Stimulated activated CD8-positive, alpha-beta memory T cell treated with anti-CD3 and anti-CD28 coated beads, Interleukin-4, amount 100 ng/mL, for 24 hours (primary cell): Measurements from ENCODE around the gene CAMK1D.

Experiments used
- DNase-seq: peaks from one replicate; pipeline ENCODE4 v3.0.0-alpha.2; 2020; ENCODE audit warnings: low read depth

Gene CAMK1D

DNA sequence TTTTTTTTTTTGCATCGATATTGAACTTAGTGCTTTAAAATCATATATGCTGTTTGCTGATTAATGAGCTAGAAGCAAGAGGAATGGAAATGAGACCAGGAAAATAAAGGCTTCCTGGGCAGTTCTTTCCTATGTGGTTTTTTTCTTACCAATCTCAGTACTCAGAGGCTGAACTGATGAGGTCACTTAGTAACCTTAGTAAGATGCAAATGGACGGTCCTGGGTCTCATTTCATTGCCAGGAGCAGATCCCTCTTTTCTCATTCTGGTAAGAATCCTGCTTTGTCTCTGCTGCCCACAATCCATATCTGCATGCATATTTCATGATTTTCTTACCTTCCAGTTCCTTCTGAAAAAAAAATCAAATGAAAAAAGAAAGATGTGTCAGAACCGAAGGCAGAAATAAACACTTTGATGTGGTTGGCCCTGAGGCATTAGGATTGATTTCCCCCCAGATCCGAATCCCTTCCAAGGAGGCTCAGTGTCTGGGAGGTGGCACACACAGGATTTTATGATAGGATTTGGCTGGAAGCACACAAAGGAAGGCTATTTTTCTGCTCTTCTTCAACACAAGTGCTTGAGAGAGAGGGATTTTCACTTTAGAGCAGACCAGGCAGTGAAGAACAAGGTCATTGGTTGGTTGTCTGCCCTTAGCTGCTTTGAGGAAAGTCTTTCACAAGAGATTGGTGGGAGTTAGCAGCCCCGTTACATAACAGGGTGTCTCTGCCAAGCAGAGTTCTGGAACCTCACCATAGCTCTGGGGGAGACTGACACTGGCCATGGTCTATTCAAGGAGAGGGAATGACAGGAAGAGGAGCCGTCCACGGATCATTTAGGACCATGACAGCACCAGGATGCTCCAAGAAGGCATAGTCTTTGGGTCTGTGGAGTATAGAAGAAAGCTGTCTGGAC lies 150.0 kb downstream of the CAMK1D start:
- no peak for DNase-seq

DNA sequence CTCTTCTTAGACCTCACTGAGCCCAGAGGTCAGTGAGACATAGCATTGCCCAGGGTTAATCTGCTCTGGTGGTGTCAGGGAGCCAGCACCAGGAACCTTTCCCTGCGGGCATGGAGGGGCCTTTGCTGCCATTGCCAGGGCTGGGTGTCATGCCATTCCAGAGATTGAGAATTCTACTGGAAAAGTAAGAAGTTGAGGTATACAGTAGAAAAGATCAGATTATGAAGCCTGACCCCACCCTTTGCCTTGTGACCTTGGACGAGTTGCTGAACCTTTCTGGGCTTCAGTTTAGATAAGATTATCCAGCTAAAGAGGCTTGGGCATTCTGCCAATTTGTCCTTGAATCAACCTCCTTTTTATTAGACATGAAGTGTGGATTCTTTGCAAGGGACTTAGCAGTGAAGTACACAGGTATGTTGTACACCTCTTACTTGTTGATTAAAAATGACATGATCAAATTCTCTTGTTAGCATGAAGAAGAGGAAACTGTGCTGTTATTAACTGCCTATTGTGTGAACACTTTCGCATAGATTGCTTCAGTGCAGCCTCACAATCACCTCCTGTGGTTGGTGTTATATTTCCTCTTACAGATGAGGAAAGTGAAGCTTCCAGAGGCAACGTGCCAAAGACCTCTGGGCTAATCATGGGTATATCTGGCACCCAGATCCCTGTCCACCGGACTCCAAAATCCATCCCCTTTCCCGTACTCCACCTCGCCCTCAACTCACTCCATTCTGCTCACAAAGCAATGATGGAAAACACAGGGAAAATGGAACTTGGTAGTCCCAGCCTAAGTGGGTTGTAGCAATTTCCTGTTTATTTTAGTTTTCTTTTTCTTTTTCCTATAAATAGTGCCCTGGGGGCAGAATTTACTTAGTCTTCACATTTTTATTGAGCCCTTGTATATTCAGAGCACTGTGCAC lies 151.3 kb downstream of the CAMK1D start:
- DNase-seq = no peak

DNA sequence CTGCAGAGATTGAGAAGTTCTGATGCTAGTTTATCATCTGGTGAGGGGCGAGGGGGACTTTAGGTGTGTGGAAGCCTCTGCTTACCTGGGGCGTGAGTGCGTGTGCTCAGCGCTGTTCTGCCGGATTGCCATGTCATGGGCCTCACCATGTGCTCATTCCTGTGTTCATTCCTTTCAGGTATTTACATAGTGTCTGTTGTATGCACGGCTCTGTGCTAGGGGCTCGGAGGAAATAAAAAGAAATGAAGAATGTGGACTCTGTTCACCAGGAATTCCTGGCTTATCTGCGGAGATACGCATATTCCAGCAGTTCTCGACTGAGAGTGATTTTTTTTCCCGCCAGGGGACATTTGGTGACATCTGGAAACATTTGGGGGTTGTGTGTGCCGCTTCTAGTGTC lies 152.0 kb downstream of the CAMK1D start:
- DNase-seq = no peak

DNA sequence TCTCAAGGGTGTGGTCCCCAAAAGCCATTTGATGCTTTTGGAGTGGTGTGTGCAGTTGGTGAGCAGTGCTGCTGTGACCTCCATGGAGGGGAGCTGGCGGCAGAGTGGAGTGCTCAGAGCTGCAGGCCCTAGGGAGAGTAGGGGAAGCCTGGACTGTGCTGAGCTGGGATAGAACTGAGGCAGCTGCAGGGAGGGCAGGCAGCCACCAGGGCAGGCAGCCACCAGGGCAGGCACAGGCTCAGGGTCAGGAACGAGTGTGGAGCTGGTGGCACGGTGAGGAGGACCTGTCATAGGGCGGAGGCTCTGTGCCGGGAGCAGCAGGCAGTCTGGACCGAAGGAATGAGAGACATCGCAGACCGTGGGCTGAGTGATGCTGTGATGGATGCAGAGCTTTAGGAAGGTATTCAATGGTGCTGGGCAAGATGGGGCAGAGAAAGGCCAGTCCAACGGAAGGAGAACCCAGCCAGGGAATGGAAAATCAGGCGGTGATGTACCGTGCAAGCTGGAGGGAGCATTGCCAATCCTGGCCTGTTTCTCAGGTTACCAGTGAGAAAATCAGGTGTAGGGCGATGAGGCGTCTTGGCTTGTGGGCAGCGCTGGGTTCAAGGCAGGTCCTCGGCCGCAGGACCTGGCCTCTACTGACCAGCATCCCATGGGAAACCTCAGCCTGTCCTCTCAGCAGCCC lies 152.6 kb downstream of the CAMK1D start:
- no peak for DNase-seq

DNA sequence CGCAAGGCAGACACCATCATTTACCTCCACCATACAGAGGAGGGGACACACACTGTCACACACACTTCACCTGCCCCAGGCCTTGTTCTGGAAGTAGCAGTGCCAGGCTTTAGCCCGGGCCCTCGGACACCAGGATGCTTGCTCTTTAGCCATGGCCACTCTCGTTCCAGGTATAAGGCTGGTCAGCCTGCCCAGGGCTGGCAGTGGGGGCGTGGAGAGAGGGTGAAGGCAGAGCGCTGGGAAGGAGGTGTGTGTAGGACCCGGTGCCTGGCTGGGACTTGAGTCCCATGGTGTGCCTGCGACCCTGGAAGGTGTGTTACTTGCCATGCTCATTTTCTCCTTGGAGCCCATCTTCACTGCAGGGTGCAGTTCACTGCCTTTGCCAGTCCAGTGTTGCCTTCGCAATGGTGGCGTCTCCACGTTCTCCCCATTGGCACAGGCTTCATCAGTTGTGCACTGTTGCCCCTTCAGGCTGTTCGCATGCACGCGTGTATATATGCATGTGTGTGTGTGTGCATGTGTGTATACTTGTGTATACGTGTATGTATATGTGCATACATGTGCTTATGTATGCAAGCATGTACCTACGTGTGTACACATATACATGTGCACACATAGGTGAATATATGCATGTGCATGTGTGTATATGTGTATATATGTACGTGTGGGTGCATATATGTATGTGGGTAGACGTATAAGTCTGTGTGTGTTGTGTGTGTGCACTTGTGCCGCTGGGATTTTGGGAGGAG lies 153.4 kb downstream of the CAMK1D start:
- DNase-seq = no peak

DNA sequence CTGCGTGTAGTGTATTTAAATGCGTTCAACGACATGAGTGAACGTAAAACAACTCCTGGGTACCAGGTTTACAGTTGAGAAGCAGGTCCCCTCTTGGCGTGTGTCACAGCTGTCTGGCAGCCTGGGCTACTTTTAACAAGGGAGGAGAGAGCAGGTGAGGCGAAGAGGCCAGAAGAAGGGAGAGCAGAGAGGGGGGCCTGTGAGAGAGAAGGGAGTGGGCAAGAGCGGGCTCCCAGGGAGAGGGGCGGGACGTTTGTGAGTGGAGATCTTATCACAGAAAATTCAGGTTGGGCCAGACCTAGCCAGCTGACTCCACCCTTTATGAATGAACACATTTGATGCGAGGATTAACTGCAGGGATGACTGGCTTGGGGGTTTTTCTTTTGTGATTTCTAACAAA lies 154.0 kb downstream of the CAMK1D start:
- no peak for DNase-seq

DNA sequence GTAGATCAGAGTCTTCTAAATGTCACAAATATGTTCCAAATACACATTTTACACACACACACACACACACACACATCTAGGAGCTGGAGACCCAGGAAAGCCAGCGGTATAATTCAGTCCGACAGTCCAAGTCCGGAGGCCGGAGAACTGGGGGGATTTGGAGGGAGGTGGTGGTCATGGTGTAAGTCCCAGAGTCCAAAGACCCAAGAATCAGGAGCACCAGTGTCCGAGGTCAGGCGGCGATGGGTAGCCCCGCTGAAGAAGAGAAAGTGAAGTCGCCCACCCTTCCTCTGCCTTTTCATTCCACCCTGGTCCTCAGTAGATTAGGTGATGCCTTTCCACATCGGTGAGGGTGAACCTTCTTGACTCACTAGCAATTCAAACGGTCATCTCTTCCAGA lies 154.8 kb downstream of the CAMK1D start:
- DNase-seq = no peak

DNA sequence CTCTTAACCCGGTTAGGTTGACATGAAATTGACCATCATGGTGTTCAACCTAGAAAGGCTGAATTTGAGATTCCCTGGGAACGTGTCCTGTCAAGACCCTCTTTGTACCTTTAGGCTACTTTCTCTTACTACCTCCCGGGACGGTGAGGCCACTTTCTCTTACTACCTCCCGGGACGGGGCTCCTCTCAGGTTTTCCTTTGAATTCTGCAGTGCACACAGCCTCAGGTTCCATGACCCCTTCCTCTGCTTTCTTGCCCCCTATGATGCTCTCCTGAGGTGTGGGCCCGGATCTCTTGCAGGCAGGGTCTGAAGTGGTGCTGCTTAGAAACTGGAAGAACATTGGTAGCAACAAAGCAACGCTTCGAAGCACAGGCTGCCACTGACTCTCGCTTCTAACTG lies 155.3 kb downstream of the CAMK1D start:
- DNase-seq = no peak

DNA sequence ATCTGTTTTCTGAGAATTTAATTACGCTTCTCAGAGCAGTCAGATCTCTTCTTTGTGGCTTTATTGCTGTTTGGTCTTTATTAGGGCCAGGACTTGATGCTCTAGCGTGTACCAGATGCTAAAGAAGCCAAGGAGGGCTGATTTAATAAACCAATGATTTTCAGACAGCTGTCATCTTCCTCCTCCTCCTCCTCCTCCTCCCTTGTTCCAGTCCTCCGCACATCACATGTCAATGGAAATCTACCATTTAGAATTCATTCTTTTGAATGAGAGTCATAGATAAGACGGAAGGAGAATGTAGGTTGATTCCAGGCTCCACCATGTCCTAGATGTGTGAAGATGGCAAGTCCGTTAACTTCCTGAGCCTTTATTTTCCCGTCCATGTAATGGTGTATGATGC lies 156.3 kb downstream of the CAMK1D start:
- no peak for DNase-seq

DNA sequence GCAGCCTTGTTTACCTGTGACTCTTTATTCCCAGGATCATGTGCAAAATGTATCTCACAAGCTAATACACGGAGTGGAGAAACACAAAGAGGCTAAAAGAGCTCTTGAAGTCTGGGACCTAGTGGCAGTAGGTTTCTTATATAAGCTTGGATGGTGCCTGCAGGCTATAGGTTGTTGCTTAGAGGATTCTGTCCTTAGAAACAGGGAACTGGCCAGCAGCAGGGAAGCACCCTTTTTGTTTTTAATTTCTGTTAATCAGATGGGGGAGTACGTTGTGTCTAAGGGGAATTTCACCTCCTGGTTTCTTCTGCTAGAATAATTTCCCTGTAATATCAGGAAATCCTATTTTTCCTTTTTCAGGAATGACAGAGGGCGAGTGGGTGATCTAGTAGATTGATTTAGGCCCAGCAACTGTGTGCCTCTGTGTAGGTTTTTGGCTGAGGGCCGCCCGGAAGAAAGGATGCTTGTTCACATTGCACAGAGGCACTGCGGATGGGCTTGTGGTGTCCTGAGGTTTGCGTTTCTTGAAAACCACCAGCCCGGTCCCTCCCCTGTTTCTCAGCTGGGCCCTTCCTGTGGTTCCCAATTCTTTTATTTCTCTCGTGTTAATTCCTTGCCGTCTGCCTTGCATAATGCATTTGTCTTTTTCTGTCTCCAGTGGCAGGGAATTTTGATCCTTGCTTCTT lies 158.0 kb downstream of the CAMK1D start:
- DNase-seq = no peak

DNA sequence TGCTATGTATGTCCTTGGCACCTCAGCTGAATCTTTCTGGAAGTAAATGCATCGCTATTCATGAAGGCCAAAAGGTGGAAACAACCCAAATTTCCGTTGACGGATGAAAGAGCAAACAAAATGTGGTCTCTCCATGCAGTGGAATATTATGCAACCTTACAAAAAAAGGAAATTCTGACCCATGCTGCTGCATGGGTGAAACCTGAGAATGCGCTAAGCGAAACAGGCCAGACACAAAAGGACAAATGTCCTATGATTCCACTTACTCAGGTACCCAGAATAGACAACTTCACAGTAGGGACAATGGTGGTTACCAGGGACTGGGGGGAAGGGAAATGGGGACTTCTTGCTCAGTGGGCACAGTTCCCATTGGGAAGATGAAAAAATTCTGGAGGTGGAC lies 158.8 kb downstream of the CAMK1D start:
- no peak for DNase-seq

DNA sequence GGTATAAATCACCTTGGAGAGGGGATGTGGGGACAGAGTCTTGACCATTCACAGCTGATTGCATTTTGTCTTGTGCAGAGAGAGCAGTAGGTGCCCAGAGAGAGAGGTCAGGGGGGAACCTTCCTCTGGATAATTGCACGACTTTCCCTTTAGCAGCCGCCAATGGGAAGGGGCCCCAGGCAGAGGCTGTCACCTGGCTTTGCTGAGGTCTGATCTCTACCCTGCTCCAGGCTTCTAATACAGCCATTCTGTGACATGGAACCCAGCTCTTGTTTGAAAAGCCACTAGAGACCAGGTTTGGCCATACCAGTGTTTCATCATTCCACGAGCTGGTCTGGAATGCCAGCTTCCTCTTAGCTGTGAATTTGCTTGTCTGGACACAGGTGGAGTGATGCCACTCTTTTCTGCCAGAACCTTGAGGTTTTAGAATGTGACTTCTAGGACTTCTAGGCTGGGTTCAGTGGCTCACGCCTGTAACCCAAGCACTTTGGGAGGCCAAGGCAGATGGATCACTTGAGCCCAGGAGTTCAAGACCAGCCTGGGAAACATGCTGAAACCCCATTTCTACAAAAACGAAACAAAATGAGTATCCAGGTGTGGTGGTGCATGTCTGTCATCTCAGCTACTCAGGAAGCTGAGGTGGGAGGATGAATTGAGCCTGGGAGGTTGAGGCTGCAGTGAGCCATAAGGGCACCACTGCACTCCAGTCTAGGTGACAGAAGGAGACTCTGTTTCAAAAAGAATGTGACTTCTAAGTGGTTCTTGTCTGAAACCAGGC lies 159.9 kb downstream of the CAMK1D start:
- DNase-seq = no peak

DNA sequence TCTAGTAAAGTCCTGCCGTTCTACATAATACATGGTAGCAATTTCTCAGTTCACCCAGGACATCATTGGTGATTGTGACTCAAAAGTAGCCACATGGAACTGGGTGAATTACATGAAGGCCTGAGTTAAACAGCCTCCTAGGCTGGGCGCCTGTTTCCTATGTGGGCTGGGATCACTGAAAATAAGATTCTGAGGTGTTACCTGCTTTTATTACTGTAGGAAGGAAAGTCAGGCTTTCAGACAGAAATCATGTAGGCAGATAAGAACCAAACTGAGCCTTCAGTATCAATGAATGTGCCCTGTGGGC lies 160.4 kb downstream of the CAMK1D start:
- DNase-seq = no peak

DNA sequence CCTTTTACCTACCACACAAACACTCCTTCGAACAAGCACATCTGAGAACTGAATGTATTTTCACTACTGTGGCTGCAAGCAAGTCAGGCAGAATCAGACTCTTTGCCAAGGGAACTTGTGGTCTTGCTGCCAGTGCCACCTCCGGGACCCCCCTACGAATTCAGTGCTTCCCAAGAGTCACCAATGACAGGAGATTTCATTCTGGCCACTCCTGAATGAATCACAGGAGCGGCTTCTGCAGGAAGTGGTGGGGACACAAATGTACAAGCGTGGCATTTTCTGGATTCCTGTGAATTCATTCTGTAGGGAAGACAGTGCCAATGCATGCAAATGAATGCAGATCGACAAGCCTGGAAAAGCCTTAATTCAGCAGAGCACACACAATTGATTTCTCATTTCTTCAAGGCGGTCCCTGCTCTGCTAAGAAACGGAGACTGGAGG lies 161.2 kb downstream of the CAMK1D start:
- DNase-seq = no peak

DNA sequence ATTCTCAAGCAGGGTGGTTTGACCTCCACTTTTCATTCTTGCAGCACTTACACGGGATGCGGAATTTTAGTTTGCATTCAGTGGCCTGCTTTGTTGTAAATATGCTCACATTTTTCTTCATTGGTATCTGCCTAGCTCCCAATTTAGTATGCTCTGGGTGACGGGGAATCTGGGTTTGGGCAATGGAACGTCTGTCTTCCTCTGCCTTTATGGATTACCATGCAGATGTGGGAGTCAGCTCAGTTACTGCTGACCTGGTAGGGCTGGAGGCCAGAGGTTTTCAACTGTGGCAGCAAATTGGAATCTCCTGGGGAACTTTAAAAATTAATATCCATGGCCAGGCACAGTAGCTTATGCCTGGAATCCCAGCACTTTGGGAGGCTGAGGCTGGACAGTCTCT lies 161.6 kb downstream of the CAMK1D start:
- no peak for DNase-seq

DNA sequence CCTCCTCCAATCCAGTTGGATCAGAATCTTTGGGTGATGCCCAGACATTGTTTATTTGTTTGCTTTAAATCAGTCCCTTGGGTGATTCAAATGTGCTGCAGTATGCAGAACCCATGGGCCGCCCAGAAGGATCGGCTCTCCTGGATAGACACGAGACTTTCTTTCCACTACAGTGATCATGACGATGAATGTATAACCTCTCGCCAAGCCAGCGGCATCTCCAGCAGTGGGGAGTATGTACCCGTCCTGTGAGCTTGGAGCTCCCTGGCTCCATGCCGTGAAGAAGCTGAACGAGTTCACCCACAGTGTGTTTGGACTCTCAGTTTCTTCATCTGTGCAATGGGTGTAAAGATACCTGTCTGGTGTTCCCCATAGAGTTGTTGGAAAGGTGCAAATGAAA lies 162.3 kb downstream of the CAMK1D start:
- no peak for DNase-seq

DNA sequence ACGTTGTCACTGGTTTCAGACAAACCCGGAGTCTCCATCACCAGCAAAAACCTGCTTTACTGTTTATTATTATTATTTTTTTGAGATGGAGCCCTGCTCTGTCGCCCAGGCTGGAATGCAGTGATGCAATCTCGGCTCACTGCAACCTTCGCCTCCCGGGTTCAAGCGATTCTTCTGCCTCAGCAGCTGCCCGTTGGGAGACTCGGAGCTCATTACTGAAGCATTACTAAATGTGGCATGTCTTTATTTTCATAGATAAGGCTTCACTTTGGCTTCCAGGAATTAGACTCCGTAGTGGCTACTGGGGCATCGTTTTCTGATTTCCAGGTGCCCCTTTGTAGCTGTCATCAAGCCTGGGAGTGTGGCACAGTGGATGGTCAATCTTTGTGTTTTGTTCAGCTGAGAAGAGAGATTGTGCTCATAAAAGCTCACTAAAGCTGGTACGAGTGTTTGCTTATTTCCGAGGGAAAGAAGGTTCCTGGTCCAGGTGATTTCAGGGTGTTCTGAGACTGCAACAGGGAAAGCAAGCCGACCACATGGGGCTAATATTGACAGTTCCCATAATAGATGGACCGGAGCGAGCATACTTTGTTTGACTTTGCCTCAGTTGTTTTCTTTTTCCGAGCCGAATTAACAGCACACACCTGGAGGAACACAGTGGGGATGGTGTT lies 163.1 kb downstream of the CAMK1D start:
- no peak for DNase-seq

DNA sequence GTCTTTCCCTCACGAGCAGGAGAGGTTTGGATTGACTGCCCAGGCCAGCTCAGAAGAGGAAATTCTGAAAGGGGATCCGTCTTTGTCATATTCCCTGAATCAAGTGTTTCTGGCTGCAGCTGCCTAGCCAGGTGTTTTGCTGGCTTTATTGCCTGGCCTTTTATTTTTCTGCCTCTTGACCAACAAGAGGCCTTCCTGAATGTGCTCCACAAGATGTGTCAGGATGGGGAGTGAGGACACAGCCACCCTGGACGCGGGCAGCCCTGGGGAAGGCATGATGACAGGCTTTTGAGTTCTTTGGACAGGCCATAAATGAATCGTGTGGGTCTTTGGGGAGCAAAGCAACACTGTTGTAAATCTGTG lies 163.6 kb downstream of the CAMK1D start:
- DNase-seq = no peak

DNA sequence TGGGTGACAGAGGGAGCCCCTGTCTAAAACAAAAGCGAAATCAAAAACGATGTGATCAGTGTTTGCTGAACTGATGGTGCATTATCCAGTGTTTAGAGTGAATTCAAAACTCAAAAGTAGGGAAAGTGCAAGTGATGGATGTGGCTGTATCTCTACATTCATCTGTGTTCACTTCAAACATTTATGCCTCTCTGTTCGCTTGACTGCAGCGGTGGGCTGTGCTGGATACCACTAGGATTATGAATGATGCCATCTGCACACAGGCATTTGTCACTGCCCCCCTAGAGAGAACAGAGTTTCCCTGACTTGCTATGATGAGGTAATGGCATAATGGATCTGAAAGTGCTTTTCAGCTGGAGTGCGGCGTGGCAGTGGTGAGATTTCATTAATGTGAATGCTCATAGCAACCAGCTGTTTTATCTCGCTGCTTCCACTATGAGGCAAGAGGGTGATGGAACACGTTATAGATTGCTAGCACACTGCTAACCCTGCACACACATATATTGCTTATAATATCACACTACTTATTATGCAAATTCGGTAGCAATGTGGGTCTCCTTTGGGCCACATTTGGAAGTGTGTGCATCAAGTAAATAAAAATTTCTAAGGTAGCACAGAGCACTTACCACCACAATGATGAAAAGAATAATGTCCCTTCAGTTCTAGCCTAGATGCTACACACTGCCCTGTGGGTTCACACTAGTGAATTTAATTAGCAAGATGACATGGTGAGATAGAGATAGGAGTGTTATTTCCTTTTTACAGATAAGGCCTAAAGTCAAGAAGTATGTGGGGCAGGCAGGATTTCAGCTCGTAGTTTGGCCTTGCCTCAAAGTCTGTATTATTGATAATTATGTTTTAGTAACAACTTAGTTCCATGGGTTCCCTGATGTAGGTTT lies 164.7 kb downstream of the CAMK1D start:
- no peak for DNase-seq
